Stimulated activated CD8-positive, alpha-beta memory T cell treated with anti-CD3 and anti-CD28 coated beads, Interleukin-7, amount 100 ng/mL, for 4 hours (primary cell): Measurements from ENCODE around the gene EFR3B.

Experiments used
- DNase-seq, 2 donors: peaks; one replicate each; pipeline ENCODE4 v3.0.0-alpha.2; 2020; ENCODE audit warnings: low read depth in 2 of 2

EFR3B gene

DNA sequence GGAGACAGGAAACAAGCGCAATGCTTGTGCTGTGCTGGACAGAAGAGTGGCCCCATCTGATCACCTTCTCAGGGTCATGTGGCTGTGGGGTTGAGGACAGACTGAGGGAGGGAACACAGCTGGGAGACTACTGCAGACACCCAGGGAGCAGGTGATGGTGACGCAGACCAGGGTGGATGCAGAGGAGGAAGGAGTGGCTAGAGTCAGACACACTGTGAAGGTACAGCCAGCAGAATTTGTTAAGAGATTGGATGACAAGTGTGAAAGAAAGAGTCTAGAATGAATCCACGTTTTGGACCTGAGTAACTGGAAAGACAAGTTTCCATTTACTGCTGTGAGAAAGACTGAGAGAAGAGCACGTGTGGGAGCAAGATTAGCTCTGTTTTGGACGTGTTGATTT is 142.4 kb downstream of the EFR3B start:
- DNase-seq, result no peak

DNA sequence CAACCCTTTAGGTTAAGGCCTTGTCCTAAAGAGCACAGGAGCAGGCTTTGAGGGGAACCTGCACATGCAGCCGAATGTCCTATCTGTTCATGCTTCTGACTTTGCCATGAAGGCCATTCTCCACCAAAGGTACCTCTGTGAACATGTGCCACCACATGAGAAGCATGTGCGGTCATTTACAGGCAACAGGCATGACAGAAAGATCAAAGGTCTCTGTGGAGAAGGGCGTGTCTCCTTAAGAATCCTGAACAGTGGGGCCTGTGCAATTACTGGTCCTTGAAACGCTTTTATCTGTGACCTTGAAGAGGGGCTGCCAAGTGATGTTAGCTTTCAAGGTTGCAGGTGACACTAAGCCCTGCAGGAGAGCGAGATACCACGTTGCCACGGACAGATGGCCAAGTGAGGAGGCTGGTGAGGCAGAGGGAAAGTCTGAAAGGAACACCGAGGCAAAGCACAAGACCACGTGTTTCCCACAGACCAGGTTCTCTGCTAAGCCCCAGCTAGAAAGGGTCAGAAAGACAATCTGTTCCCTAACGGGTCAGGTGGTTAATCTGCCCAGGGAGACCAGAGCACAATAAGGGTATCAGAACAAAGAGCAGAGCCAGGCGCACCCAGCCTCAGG is 146.0 kb downstream of the EFR3B start:
- no peak for DNase-seq

DNA sequence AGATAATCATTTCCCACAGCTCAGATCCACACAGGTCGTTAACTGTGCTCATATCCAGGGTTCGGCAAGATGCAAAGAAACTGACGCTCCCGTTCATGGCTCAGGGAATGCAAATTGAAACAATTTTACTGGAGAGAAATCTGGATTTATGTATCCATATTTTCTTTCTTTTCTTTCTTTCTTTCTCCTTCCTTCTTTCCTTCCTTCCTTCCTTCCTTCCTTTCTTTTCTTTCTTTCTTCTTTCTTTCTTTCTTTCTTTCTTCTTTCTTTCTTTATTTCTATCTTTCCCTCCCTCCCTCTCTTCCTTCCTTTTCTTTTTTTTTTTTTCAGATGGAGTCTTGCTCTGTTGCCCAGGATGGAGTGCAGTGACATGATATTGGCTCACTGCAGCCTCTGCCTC is 146.5 kb downstream of the EFR3B start:
- no peak for DNase-seq

GRCh38 chr2:25190536-25190935 is 148.7 kb downstream of the EFR3B start:
- no peak for DNase-seq

- no peak for DNase-seq
Measured at GRCh38 chr2:25194576-25195122, 152.8 kb downstream of the EFR3B start.

DNA sequence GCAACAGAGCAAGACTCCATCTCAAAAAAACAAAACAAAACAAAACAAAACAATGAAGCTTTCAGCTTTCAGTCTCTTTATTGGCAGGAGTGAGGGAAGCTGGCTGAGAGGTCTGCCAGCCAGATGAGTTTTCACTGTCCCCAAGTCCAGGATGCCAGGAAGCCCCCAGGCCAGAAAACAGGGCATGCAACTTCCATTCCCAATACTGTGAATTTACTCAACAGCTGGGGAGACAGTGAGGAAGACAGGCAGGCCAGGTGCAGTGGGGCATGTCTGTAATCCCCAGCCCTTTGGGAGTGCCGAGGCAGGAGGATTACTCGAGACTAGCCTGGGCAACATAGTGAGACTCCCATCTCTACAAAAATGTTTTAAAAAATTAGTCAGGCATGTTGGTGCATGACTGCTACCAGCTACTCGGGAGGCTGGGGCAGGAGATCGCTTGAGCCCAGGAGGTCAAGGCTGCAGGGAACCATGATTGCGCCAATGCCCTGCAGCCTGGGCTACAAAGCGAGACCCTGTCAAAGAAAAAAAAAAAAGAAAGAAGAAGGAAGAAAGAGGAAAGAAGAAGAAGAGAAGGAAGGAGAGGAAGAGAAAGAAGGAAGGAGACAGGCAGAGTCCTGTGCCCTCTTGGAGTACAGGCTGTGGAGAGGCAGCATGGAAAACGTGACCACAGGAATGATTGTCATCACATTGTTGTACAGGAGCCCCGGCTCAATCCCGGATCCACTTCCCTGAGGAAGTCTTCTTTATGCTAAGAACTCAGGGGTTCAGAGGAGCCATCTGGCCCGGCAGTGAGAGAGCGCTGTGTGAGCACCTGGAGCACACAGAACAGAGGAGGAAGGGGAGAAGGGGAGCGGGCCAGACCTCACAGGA is 155.7 kb downstream of the EFR3B start:
- DNase-seq, result no peak

DNA sequence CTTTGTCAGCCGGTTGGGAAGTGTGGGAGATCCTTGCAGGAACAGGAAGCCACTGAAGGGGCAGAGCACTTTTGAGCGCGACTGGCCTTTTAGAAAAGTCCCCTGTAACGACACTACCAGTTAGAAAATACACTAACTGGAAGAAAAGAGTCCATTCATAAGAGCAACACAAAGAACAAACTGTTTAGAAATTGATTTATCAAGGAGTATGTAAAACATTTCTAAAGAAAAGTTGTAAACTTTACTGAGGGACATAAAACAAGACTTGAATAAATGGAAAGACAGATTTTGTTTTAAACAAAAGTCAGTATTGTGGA is 156.3 kb downstream of the EFR3B start:
- DNase-seq, result no peak

GRCh38 chr2:25198576-25198975 is 156.7 kb downstream of the EFR3B start:
- DNase-seq, result no peak

GRCh38 chr2:25201265-25201664 is 159.4 kb downstream of the EFR3B start:
- DNase-seq, result no peak

GRCh38 chr2:25201794-25202193 is 159.9 kb downstream of the EFR3B start:
- DNase-seq, result no peak

DNA sequence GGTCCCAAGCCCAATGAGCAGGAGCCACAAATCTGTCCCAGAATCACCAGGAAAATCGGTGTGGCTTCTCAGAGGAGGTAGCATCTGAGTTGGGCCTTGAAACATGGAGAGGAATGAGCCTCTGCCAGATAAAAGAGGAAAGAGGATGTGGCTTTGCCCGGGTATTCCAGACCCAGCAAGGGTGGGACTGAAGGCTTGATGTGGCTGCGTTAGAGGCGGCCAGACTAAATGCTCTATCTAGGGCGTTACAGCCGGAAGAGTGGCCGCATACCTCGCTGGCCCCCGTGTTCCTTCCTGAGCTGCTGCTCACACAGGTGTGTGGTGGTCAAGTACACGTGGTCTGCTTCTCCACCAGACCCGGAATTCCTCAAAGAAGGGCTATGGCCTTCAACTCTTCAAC is 160.4 kb downstream of the EFR3B start:
- no peak for DNase-seq

DNA sequence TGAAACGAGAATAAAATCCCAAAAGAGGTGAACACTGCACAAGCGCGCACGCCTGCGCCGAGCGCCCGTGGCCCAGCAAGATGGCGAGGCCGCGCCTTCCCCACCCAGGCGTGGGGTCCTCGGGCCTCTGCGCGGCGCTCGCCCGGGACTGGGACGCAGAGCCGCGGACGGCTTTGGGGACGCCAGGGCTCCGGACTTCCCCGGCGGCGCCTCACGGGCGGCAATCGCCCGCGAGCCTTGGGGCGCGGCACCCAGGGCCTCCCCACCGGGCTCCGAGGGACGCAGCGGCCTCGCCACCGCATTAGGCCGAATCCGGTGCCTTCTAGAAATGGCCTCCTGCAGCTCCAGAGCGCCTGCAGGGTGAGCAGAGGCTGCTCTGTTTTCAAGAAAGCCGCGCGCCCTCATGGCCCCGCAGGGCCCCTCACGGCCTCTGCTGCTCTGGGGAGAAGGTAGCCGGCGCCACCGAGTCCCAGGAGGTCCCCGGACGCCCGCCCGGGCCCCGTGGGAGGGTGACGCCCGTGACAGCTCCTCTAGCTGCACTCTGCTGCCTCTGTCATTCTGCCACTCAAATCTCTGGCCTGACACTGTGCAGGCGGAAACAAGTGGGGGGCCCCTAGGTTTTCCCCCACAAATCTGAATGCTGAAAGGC is 162.4 kb downstream of the EFR3B start:
- DNase-seq, result no peak

DNA sequence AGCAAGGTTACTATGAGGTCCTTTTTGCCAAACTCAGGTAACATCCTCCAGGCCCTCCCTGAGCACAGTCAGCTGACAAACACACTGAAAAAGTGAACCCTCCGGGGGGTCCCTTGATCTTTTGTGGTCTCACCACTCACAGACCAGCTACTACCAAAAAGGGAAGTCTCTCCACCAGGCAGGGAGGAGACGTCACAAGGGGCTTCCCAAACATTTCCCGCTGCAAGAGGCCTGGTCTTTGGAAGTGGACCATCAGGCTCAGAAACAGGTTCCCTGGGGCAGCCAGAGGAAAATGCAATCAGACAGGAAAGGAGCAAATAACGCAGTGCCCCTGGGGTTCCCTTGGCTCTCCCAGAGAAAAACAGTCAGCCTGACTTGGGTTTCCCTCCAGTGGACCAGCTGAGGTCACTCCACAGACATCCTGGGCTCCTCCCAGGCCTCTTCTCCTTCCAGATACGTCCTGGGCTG is 165.2 kb downstream of the EFR3B start:
- DNase-seq, result no peak
